HCT116 (cell line): Measurements from ENCODE around the gene PRKCQ. TPM values are rescaled to one million over a fixed set of nuclear protein-coding genes. Genes with fewer than 3 reads are reported as not detected.

Experiments
- ATAC-seq: fragments of 200-7000 bp; cut with Tn5 transposase; 2 replicates; pipeline ENCODE4 v1.9.1; 2020; ENCODE audit warnings: mild to moderate bottlenecking, moderate library complexity
- BruUV-seq: library from RNA; stranded (reverse); fragments of 400-500 nt; replicated peaks from 2 replicates; lab custom pipeline; 2021; lab: Mats Ljungman, UMichigan
- CTCF ChIA-PET: fragments of 300-600 bp; sonication (Branson Sonifier 250); formaldehyde crosslinking; loops from one replicate; lab custom pipeline; 2021; ENCODE audit warnings: antibody characterized with exemption; lab: Charles Lee
- POLR2A ChIA-PET: fragments of 300-600, 350-600 bp; sonication (Branson Sonifier 250); formaldehyde crosslinking; loops from one replicate; lab custom pipeline; 2021; ENCODE audit warnings: antibody characterized with exemption; lab: Charles Lee
- RAD21 ChIA-PET, 2 experiments: fragments of 300-600 bp; sonication (Branson Sonifier 250); formaldehyde crosslinking; loops; one replicate each; lab custom pipeline; 2023; ENCODE audit warnings: low total read pairs in 2 of 2; ENCODE audit not compliant: uncharacterized antibody in 2 of 2, unreplicated experiment in 2 of 2, low non-redundant PET in 1 of 2; lab: Charles Lee
- DNase-seq: peaks from one replicate; pipeline ENCODE4 v3.0.0-alpha.2; 2010; ENCODE audit warnings: low read depth, low spot score
- H2AFZ ChIP-seq: fragments of 200-600 bp; shearing (Covaris generic), sonication (generic); 2 replicates; pipeline ENCODE4 v1.6.1; 2017; ENCODE audit warnings: low read depth, mixed run types, mixed read lengths, antibody characterized with exemption, low read length; ENCODE audit not compliant: poor library complexity, severe bottlenecking
- H3K27ac ChIP-seq: 2 replicates; pipeline ENCODE4 v1.5.1; 2012; ENCODE audit warnings: low read depth, low read length
- H3K27me3 ChIP-seq: fragments of 200-600 bp; sonication (generic); 2 replicates; pipeline ENCODE4 v1.6.1; 2016; ENCODE audit warnings: mixed run types, low read length, mixed read lengths; ENCODE audit not compliant: insufficient read depth
- H3K36me3 ChIP-seq, 2 experiments: fragments of 200-500 bp in 1 of 2; fragments of 200-600 bp in 1 of 2; sonication (Bioruptor generic) in 1 of 2; sonication (generic) in 1 of 2; 2 replicates each; pipeline versions ENCODE4 v1.5.1 to v1.6.1; 2014 to 2016; ENCODE audit warnings: low read length in 2 of 2, inconsistent platforms in 1 of 2, mixed read lengths in 1 of 2, mixed run types in 1 of 2; ENCODE audit not compliant: insufficient read depth in 2 of 2, control insufficient read depth in 1 of 2
- H3K4me1 ChIP-seq, 2 experiments: fragments of 200-600 bp in 1 of 2; sonication (generic) in 1 of 2; 2 replicates each; pipeline versions ENCODE4 v1.5.1 to v1.6.1; 2012 to 2017; ENCODE audit warnings: low read length in 2 of 2, inconsistent platforms in 1 of 2, mild to moderate bottlenecking in 1 of 2, mixed read lengths in 1 of 2, mixed run types in 1 of 2, moderate library complexity in 1 of 2; ENCODE audit not compliant: insufficient read depth in 2 of 2, control insufficient read depth in 1 of 2
- H3K4me2 ChIP-seq: fragments of 200-600 bp; sonication (generic); 2 replicates; pipeline ENCODE4 v1.6.1; 2017; ENCODE audit warnings: mixed run types, low read length, mixed read lengths
- H3K4me3 ChIP-seq, 2 experiments: fragments of 200-600 bp in 1 of 2; sonication (generic) in 1 of 2; replicated peaks in 1 of 2; 2 replicates each; pipeline ENCODE4 v1.5.1; 2011 to 2016; ENCODE audit warnings: low read length in 2 of 2, control low read depth in 1 of 2, low read depth in 1 of 2, mild to moderate bottlenecking in 1 of 2, mixed read lengths in 1 of 2, mixed run types in 1 of 2
- H3K79me2 ChIP-seq: fragments of 200-600 bp; sonication (generic); 2 replicates; pipeline ENCODE4 v1.6.1; 2017; ENCODE audit warnings: mild to moderate bottlenecking, mixed run types, low read length, moderate library complexity, mixed read lengths; ENCODE audit not compliant: insufficient read depth
- H3K9ac ChIP-seq: fragments of 200-600 bp; sonication (generic); 2 replicates; pipeline ENCODE4 v1.6.1; 2016; ENCODE audit warnings: low read length, mixed read lengths
- H3K9me2 ChIP-seq: fragments of 200-600 bp; sonication (generic), shearing (Covaris generic); 2 replicates; pipeline ENCODE4 v1.6.1; 2017; ENCODE audit warnings: mixed run types, mild to moderate bottlenecking, moderate library complexity; ENCODE audit not compliant: insufficient read depth
- H3K9me3 ChIP-seq, 2 experiments: fragments of 200-500 bp in 1 of 2; fragments of 200-600 bp in 1 of 2; sonication (Bioruptor generic) in 1 of 2; sonication (generic) in 1 of 2; 2 replicates each; pipeline ENCODE4 v1.6.1; 2014 to 2017; ENCODE audit warnings: low read length in 2 of 2, mixed read lengths in 2 of 2, inconsistent platforms in 1 of 2, low read depth in 1 of 2, mild to moderate bottlenecking in 1 of 2, mixed run types in 1 of 2, moderate library complexity in 1 of 2; ENCODE audit not compliant: control insufficient read depth in 1 of 2, insufficient read depth in 1 of 2
- H4K20me1 ChIP-seq: fragments of 200-600 bp; sonication (generic), shearing (Covaris generic); 2 replicates; pipeline ENCODE4 v1.6.1; 2017; ENCODE audit warnings: mixed run types, mild to moderate bottlenecking, moderate library complexity; ENCODE audit not compliant: insufficient read depth
- ATF3 ChIP-seq: IDR thresholded peaks from 2 replicates; pipeline ENCODE4 v1.6.1; 2012
- CBX3 ChIP-seq: IDR thresholded peaks from 2 replicates; pipeline ENCODE4 v1.6.1; 2012; ENCODE audit warnings: low read depth
- EGR1 ChIP-seq: IDR thresholded peaks from 2 replicates; pipeline ENCODE4 v1.6.1; 2012; ENCODE audit warnings: low read depth
- EZH2 ChIP-seq: fragments of 200-600 bp; sonication (generic); IDR thresholded peaks from 2 replicates; pipeline ENCODE4 v1.6.1; 2017; ENCODE audit warnings: antibody characterized with exemption, mixed run types
- JUND ChIP-seq: IDR thresholded peaks from 2 replicates; pipeline ENCODE4 v1.6.1; 2012
- POLR2AphosphoS5 ChIP-seq: IDR thresholded peaks from 2 replicates; pipeline ENCODE4 v1.6.1; 2011; ENCODE audit warnings: mild to moderate bottlenecking, low read depth, low read length, moderate library complexity
- RAD21 ChIP-seq: IDR thresholded peaks from 2 replicates; pipeline ENCODE4 v1.6.1; 2012; ENCODE audit warnings: low read depth, mild to moderate bottlenecking
- TCF7L2 ChIP-seq: IDR thresholded peaks from 2 replicates; pipeline ENCODE4 v1.7.0; 2011; ENCODE audit warnings: borderline replicate concordance, inconsistent platforms; ENCODE audit not compliant: insufficient read depth, insufficient read length; ENCODE audit errors: extremely low read depth
- YY1 ChIP-seq: IDR thresholded peaks from 2 replicates; pipeline ENCODE4 v1.6.1; 2011; ENCODE audit warnings: low read length, low read depth, moderate library complexity, mild to moderate bottlenecking; ENCODE audit not compliant: insufficient replicate concordance; ENCODE audit errors: extremely low read depth
- ZFX ChIP-seq: fragments of 450-650 bp; IDR thresholded peaks from 2 replicates; pipeline ENCODE4 v1.6.1; 2017
- ZNF274 ChIP-seq: fragments of 200-500 bp; sonication (Bioruptor generic); IDR thresholded peaks from 2 replicates; pipeline ENCODE4 v1.6.1; 2014; ENCODE audit warnings: mild to moderate bottlenecking, low read depth, low read length, inconsistent platforms
- intact Hi-C: fragments of 100-400 bp; cut with micrococcal nuclease; formaldehyde crosslinking; loops from 2 replicates; pipeline ENCODE4 v1.10.0; 2022
- total RNA-seq: library from RNA; stranded (reverse); gene quantifications from one replicate; pipeline ENCODE4 v1.2.1, GENCODE V29; 2021; ENCODE audit not compliant: unreplicated experiment
- TF ChIP-seq, protein P1 (sequence below): IDR thresholded peaks from 2 replicates; pipeline ENCODE4 v1.6.1; 2012; ENCODE audit warnings: low read depth

PRKCQ gene
- total RNA-seq, 1 experiment from 2014 or later, result 0.54 TPM

GRCh38 chr10:6388261-6388893, 191.7 kb downstream of the PRKCQ start:
- Histone ChIP-seq H4K20me1 (no peaks in the 10 kb centered on the region), H3K27me3 (no peaks in the 10 kb centered on the region), H3K9me3 (peaks cover 0 to 3% of the 10 kb centered on the region in 2 experiments; a peak in 1 of 4 replicates), H3K4me3 (no peak overlapping the region), H2AFZ (no peak overlapping the region), H3K27ac (no peak overlapping the region), H3K36me3 (no peaks in the 10 kb centered on the region), H3K79me2 (no peaks in the 10 kb centered on the region), H3K4me1 (no peaks in the 10 kb centered on the region), H3K9ac (no peak overlapping the region), H3K4me2 (no peak overlapping the region), H3K9me2 (no peaks in the 10 kb centered on the region)
- DNase-seq (no peak), ATAC-seq (no peak)
- no TSS peak for BruUV-seq
- RAD21 ChIA-PET, result no interaction called here
- CTCF ChIA-PET, result no interaction called here
- intact Hi-C loops, result no loop called here
- POLR2A ChIA-PET, result no interaction called here
- TF ChIP-seq RAD21, result no peak
- no peak for TF ChIP-seq YY1
- TF ChIP-seq ATF3, result no peak
- no peak for TF ChIP-seq JUND
- no peak for TF ChIP-seq POLR2AphosphoS5
- TF ChIP-seq ZFX, result no peak
- no peak for TF ChIP-seq CBX3
- no peak for TF ChIP-seq ZNF274
- TF ChIP-seq, protein P1, sequence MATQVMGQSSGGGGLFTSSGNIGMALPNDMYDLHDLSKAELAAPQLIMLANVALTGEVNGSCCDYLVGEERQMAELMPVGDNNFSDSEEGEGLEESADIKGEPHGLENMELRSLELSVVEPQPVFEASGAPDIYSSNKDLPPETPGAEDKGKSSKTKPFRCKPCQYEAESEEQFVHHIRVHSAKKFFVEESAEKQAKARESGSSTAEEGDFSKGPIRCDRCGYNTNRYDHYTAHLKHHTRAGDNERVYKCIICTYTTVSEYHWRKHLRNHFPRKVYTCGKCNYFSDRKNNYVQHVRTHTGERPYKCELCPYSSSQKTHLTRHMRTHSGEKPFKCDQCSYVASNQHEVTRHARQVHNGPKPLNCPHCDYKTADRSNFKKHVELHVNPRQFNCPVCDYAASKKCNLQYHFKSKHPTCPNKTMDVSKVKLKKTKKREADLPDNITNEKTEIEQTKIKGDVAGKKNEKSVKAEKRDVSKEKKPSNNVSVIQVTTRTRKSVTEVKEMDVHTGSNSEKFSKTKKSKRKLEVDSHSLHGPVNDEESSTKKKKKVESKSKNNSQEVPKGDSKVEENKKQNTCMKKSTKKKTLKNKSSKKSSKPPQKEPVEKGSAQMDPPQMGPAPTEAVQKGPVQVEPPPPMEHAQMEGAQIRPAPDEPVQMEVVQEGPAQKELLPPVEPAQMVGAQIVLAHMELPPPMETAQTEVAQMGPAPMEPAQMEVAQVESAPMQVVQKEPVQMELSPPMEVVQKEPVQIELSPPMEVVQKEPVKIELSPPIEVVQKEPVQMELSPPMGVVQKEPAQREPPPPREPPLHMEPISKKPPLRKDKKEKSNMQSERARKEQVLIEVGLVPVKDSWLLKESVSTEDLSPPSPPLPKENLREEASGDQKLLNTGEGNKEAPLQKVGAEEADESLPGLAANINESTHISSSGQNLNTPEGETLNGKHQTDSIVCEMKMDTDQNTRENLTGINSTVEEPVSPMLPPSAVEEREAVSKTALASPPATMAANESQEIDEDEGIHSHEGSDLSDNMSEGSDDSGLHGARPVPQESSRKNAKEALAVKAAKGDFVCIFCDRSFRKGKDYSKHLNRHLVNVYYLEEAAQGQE, result no peak
- TF ChIP-seq EZH2, result no peak
- no peak for TF ChIP-seq TCF7L2
- no peak for TF ChIP-seq EGR1
